ENCODE results near the gene ZPR1. TPM values are rescaled to one million over a fixed set of nuclear protein-coding genes. Genes with fewer than 3 reads are reported as not detected.

ZPR1 gene
- total RNA-seq, 4 donors from 2014 or later = 13.1 to 20.9 (median 16.4) TPM

DNA sequence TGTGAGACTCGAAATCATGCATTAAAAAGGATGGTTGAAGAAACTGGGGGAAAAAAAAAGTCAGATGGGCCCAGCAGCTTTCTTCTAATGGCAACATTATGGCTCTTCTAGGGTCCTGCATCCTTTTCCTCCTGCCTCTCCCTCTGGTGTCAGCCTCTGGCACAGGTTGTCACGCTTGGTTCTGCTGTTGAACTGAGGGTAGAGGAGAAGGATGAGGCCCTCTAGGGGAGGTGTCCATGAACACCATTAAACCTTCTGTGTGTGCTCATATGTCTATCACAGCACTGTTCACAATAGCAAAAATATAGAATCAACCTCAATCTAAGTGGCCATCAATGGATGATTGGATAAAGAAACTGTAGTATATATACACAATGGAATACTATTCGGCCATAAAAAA, 51.1 kb downstream of the ZPR1 start:
- no peak for TF ChIP-seq POLR2A (IDR thresholded peaks at IDR 0.05)
- no peak for TF ChIP-seq CTCF (IDR thresholded peaks at IDR 0.05)
- TF ChIP-seq EP300 (IDR thresholded peaks at IDR 0.05; ENCODE audit: low read depth) = no peak
- TF ChIP-seq POLR2AphosphoS5 (IDR thresholded peaks at IDR 0.05) = no peak
- Histone ChIP-seq H3K4me3 (no peak overlapping the region), H3K36me3 (no peaks in the 10 kb centered on the region), H3K27ac (no peak overlapping the region), H3K4me1 (no peaks in the 10 kb centered on the region), H3K9me3 (no peaks in the 10 kb centered on the region), H3K27me3 (no peaks in the 10 kb centered on the region)
- intact Hi-C loops (cut with DNase I; ENCODE audit: low total_unique reads) (no loop called here), in situ Hi-C loops (cut with MboI; ENCODE audit: low pct_ligation_motif_present in 1 of 4, low pct_unique_long_range_greater_than_20kb in 1 of 4, low sequenced_read_pairs in 3 of 4) (no loop called here)
- 68 to 98% methylated on average over 3 of the region's 3 CpGs for WGBS, 2 donors (ENCODE audit: low coverage in 1 of 2)
- no peak for DNase-seq

DNA sequence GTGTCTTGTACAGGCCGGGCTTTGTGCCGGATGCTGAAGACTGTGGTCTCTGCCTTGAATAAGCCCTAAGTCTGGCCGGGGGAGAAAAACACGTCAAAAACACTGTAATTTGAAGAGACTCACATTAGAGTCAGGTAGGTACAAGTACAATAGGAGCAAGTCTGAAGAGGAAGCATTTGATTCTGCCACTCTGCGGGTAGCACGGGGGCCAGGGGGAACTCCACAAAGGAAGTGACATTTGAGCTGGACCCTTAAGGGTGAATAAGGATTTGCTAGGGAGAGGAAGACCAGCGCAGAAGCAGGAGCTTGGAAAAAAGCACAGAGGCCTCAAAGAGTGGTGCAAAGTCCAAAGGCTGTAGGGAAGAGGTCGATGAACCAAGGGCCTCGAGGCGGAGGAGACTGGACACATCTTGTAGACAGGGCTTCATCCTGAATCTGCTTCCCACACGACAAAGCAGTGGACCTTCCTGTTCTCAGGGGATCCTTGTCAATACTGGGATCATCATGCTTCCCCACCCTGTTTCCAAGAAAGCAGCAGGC, 53.8 kb downstream of the ZPR1 start:
- no peaks in the 10 kb centered on the region for H3K9me3 ChIP-seq
- peaks cover 3% of the 10 kb centered on the region for H3K27me3 ChIP-seq
- no peaks in the 10 kb centered on the region for H3K36me3 ChIP-seq
- no peak overlapping the region for H3K27ac ChIP-seq
- H3K4me3 ChIP-seq = no peak overlapping the region
- 77 to 86% methylated on average over 6 to 11 of the region's 11 CpGs for WGBS, 2 donors (ENCODE audit: low coverage in 1 of 2)
- intact Hi-C loops (cut with DNase I; ENCODE audit: low total_unique reads) = no loop called here
- TF ChIP-seq POLR2AphosphoS5 (IDR thresholded peaks at IDR 0.05) = no peak
- no peak for TF ChIP-seq POLR2A (IDR thresholded peaks at IDR 0.05)
- no peak for TF ChIP-seq EP300 (IDR thresholded peaks at IDR 0.05; ENCODE audit: low read depth)
- no peak for TF ChIP-seq CTCF (IDR thresholded peaks at IDR 0.05)
- peaks cover 0 to 7% (median 5%) of the 10 kb centered on the region in 4 donors for H3K4me1 ChIP-seq
- in situ Hi-C loops (cut with MboI; ENCODE audit: low pct_ligation_motif_present in 1 of 4, low pct_unique_long_range_greater_than_20kb in 1 of 4, low sequenced_read_pairs in 3 of 4) = no loop called here
- DNase-seq = no peak

- Histone ChIP-seq H3K36me3 (no peaks in the 10 kb centered on the region), H3K4me1 (peaks cover 0 to 7% (median 5%) of the 10 kb centered on the region in 4 donors), H3K27me3 (peaks cover 3% of the 10 kb centered on the region), H3K4me3 (no peak overlapping the region), H3K9me3 (no peaks in the 10 kb centered on the region), H3K27ac (no peak overlapping the region)
- no peak for DNase-seq
- 57 to 73% methylated on average over 4 to 10 of the region's 10 CpGs for WGBS, 2 donors (ENCODE audit: low coverage in 1 of 2)
- in situ Hi-C loops (cut with MboI; ENCODE audit: low pct_ligation_motif_present in 1 of 4, low pct_unique_long_range_greater_than_20kb in 1 of 4, low sequenced_read_pairs in 3 of 4) (no loop called here), intact Hi-C loops (cut with DNase I; ENCODE audit: low total_unique reads) (no loop called here)
- TF ChIP-seq EP300 (IDR thresholded peaks at IDR 0.05; ENCODE audit: low read depth) = no peak
- no peak for TF ChIP-seq POLR2A (IDR thresholded peaks at IDR 0.05)
- no peak for TF ChIP-seq POLR2AphosphoS5 (IDR thresholded peaks at IDR 0.05)
- TF ChIP-seq CTCF (IDR thresholded peaks at IDR 0.05) = no peak
These were observed 54.6 kb downstream of the ZPR1 start for GRCh38 chr11:116733043-116733755.

GRCh38 chr11:116732271-116733042, 55.4 kb downstream of the ZPR1 start:
- H3K27me3 ChIP-seq = peaks cover 3% of the 10 kb centered on the region
- no peaks in the 10 kb centered on the region for H3K9me3 ChIP-seq
- intact Hi-C loops (cut with DNase I; ENCODE audit: low total_unique reads) = no loop called here
- peaks cover 0 to 7% (median 5%) of the 10 kb centered on the region in 4 donors for H3K4me1 ChIP-seq
- no peaks in the 10 kb centered on the region for H3K36me3 ChIP-seq
- in situ Hi-C loops (cut with MboI; ENCODE audit: low pct_ligation_motif_present in 1 of 4, low pct_unique_long_range_greater_than_20kb in 1 of 4, low sequenced_read_pairs in 3 of 4) = no loop called here
- peak; percentile 68 to 81 (median 76) for TF ChIP-seq CTCF (IDR thresholded peaks at IDR 0.05)
- no peak for TF ChIP-seq POLR2AphosphoS5 (IDR thresholded peaks at IDR 0.05)
- no peak for TF ChIP-seq POLR2A (IDR thresholded peaks at IDR 0.05)
- TF ChIP-seq EP300 (IDR thresholded peaks at IDR 0.05; ENCODE audit: low read depth) = no peak
- peak; percentile 69 for DNase-seq
- no peak overlapping the region for H3K27ac ChIP-seq
- WGBS, 2 donors (ENCODE audit: low coverage in 1 of 2) = 0 to 39% methylated on average over 5 to 23 of the region's 25 CpGs
- H3K4me3 ChIP-seq = no peak overlapping the region

All from transverse colon (tissue), 4 donors.